NOMO-1 treated with dmso at 0.1 percent for 144 hours (cell line): ENCODE measurements around the gene SLC28A3.
A peak's percentile ranks its signal among the peaks of the same experiment; 100 is the strongest.

Source experiments
- DNase-seq: peaks from one replicate; lab custom pipeline; 2025; ENCODE audit not compliant: unreplicated experiment; lab: John Stamatoyannopoulos, UW

Gene SLC28A3

DNA sequence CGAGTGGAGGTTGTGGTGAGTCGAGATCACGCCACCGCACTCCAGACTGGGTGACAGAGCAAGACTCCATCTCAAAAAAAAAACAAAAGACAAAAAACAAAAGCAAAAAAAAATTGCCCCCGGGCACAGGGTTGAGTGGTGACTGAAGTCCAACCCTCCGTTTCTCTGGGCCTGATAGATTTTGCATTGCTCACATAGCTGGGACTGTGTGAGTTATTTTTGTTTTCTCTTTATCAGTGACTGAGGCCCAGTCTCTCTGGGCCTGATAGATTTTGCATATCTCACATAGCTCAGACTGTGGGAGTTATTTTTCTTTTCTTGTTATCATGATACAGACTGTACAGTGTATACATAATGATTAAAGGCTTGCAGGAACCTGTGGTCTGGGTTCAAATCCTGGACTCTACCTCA is 2.6 kb upstream of the SLC28A3 start:
- DNase-seq = no peak

GRCh38 chr9:84339962-84340361 is 596 bp downstream of the SLC28A3 start:
- no peak for DNase-seq

- DNase-seq = no peak
Observed at GRCh38 chr9:84339503-84339902, 1.1 kb downstream of the SLC28A3 start.

- DNase-seq = no peak
Observed at GRCh38 chr9:84338792-84339191, 1.8 kb downstream of the SLC28A3 start.

DNA sequence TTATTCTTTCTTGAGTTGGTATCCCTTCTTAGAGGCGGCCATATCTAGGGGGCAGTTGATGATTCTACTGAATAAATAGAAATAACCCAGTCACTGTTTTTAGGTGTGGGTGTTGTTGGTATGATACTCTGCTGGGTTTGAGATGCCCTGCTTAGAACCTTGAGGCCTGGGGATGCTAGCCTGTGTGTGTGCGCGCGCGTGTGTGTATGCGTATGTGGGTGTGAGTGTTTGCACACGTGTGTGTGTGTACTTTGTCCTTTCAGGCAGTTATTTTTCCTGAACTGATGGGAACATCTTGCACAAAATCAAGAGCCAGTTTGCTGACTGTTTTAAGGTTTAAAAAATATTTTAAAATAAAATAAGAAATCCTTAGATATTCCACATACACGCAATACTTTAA is 3.3 kb downstream of the SLC28A3 start:
- DNase-seq = no peak

DNA sequence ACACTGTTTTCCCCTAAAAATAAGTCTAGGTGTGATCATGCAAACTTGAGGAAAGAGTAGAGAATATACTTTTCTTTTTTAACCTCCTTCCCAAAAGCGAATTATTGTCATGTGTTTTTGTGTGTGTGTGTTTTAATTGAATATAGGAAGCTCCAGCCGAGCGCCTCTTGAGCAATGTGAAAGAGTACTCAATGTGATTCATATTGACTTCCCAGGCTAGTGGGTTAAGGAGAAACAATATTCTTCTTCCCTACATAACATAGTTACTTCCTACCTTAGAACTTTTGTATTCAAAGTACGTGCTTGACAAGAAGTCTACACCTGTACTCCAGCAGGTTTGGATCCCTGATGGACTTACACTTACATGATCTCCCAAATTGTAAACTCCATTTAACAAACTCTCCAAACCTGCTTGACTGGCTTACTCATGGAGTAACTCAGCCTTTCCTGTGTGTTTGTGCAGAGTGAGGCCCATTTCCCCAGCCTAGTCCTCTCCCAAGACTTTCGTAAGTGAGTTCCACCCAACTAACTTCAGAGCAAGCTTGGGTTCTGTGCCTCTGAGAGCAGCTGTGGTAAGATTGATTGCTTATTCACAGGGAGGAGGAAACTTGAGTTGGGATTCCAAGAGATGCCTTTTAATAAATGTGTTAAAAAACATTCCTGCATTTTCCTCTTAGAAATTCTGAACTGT is 9.3 kb downstream of the SLC28A3 start:
- DNase-seq = no peak

DNA sequence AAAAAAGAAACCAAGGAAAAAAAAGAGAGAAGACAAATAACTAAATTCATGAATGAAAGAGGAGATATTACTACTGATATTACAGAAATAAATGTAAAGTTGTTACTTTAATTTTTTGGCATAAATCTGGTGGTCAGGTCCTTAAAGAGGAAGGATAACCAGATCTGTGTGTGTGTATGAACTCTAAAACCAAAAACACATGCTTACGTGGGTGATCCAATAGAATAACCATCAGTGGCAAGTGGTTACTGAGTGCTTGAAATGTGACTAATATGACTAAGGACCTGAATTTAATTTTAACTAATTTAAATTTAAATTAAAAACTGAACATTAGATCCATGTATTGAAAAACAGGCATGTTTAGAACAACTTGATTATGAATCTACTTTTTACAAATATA is 10.3 kb downstream of the SLC28A3 start:
- no peak for DNase-seq

DNA sequence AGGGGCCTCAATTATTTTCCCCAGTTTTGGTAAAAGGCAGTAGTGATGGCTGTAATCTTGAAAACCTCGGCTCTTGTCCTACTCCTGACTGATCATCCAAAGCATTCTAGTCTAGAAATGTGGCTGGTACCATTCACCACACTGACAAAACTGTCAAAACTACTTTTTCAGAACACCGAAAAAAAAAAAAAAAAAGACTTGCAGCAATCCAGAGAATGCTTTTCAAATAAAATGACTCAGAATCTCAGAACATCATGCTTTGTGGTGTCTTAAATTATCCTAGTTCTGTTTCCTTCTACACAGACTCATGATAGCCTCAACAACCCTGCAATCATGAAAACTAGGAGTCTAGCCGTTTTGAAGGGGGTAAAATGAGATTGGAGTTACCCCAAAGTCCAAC is 13.4 kb downstream of the SLC28A3 start:
- DNase-seq = no peak

GRCh38 chr9:84325347-84325973 is 15.1 kb downstream of the SLC28A3 start:
- DNase-seq = no peak

GRCh38 chr9:84324811-84325210 is 15.7 kb downstream of the SLC28A3 start:
- no peak for DNase-seq

DNA sequence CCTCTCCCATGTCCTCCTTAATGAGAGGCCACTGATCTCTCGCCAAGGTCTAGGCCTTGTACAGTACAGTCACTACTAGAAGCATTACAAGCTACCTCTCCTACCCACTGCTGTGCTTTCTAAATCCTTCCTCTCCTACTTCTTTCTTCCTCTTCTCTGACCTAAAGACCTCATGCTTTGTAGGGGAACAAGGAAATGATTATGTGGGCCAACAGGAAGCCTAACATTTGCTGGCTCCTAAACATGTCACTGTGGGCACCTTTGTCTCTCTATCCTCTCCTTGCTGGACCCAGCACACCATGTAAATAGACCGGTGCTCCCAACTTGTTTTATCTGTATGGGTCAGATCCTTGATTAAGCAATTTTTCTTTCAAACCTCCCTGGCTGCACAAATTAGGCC is 16.7 kb downstream of the SLC28A3 start:
- DNase-seq = peak; percentile 18

DNA sequence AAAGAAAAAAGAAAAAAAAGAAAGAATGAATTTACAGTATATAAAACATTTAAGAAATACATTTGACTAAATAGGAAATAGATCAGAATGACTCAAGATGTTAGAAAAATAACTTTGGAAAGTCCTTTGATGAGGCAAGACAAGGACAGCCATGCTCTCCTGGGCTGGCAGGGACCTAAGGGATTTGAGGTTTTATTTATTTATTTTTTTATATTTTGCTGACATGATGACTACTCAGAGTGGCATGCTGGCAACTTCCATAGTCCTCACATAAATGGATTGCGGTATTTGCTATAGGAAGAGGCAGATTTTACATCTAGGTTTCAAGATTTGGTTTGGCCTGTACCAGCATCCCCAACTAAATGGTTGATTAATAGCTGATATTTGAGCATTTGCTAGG is 17.7 kb downstream of the SLC28A3 start:
- no peak for DNase-seq

- no peak for DNase-seq
Observed at GRCh38 chr9:84320231-84320630, 20.3 kb downstream of the SLC28A3 start.

- DNase-seq = no peak
Observed at GRCh38 chr9:84319632-84320031, 20.9 kb downstream of the SLC28A3 start.

DNA sequence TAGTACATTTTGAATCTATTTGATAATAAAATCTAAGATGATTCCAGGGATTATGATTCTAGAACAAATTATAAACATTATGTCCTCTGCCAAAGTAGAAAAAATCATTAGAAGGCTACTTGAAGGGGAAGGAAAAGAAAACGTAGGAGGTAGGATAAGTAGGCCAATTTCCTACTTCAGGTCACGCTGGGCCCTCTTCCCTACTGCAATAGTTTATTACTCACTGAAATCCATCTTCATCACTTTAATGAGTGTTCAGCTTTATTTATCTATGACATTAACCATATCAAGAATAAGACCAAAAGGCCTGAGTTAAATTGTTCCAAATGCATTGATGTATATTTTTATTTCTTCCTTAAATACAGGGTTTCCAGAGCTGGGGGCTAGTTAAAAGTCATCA is 21.6 kb downstream of the SLC28A3 start:
- DNase-seq = no peak

- no peak for DNase-seq
Observed at GRCh38 chr9:84317563-84317962, 23.0 kb downstream of the SLC28A3 start.

DNA sequence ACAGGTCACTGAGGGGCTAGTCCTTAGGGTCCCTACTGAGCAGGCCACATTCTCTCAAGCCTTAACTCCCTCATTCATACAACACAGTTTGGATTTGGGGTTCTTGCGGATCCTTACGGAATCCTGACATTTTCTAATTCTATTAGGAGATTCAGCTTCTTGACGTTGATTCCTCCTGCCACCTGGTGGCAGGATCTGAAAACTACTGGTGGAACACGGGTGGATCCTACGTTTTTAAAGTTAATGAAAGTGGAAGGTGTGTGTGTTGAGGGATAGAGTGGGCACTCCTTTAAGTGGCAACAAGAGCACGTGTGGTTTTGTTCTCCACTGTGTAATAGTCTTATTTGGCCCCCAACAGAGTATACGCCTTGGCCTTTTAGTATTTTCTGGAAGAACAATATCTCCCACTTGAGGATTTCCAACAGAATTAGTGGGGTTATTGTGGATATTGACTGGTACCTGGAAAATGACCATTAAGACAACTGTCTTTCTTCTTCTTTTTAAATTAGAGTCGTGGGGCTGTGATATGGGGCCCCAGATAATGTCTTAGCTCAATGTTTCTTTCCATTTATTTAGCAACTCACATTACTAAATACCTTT is 25.2 kb downstream of the SLC28A3 start:
- no peak for DNase-seq

DNA sequence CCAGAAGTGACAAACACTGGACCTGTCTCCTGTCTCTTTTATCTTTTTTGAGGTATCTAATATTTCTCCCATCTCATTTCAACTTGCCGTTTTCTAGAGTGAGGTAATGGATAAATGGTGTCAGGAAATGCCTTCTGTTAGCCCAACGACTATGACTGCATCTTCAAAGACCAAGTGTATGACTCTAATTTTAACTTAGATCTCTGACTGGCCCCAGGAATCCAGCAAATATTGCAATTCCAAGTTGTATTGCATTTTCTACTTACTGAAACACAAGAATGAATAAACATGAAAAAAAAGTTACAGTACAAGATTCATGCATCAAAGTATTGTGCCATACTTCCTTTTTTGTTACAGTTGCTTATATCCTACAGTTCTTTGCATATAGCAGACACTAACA is 26.3 kb downstream of the SLC28A3 start:
- DNase-seq = no peak

- no peak for DNase-seq
Observed at GRCh38 chr9:84310883-84311282, 29.7 kb downstream of the SLC28A3 start.

- no peak for DNase-seq
Observed at GRCh38 chr9:84305497-84306131, 34.9 kb downstream of the SLC28A3 start.

- no peak for DNase-seq
Observed at GRCh38 chr9:84304166-84304565, 36.4 kb downstream of the SLC28A3 start.

DNA sequence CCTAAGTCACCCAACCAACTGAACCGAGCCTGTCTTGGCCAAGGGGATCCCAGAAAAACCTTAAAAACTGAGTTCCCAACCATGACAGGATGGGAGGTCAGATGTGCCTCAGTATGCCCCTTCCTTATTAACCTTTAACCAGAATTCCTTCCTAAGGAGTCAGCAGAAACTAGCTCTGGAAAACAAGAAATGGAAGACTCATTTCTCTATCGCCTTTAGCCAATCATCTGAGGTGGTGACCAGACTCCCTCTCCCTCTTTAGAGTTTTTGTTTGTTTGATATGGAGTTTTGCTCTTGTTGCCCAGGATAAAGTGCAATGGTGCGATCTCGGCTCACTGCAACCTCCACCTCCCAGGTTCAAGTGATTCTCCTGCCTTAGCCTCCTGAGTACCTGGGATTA is 37.5 kb downstream of the SLC28A3 start:
- no peak for DNase-seq
